IPS-15b (cell line): ENCODE measurements around the gene CEMIP2.
"Not testable (repeated sequence)": the region's sequence is repeated elsewhere in the genome, so short reads cannot be mapped to it uniquely, and the experiment has no call there.

ENCODE experiments used
- H3K27me3 ChIP-seq: one replicate; pipeline ENCODE4 v1.6.1; 2013; ENCODE audit warnings: low read length; ENCODE audit not compliant: control insufficient read depth, insufficient read depth
- H3K36me3 ChIP-seq: one replicate; pipeline ENCODE4 v1.6.1; 2013; ENCODE audit warnings: low read length; ENCODE audit not compliant: control insufficient read depth, insufficient read depth
- H3K4me1 ChIP-seq: one replicate; pipeline ENCODE4 v1.6.1; 2013; ENCODE audit warnings: mild to moderate bottlenecking, low read length; ENCODE audit not compliant: control insufficient read depth, insufficient read depth
- H3K4me3 ChIP-seq: one replicate; pipeline ENCODE4 v1.5.1; 2013; ENCODE audit warnings: low read depth, low read length
- H3K9ac ChIP-seq: one replicate; pipeline ENCODE4 v1.6.1; 2013; ENCODE audit warnings: low read depth, mild to moderate bottlenecking, low read length
- H3K9me3 ChIP-seq: one replicate; pipeline ENCODE4 v1.6.1; 2013; ENCODE audit warnings: mild to moderate bottlenecking, low read length; ENCODE audit not compliant: control insufficient read depth, insufficient read depth

CEMIP2 gene

DNA sequence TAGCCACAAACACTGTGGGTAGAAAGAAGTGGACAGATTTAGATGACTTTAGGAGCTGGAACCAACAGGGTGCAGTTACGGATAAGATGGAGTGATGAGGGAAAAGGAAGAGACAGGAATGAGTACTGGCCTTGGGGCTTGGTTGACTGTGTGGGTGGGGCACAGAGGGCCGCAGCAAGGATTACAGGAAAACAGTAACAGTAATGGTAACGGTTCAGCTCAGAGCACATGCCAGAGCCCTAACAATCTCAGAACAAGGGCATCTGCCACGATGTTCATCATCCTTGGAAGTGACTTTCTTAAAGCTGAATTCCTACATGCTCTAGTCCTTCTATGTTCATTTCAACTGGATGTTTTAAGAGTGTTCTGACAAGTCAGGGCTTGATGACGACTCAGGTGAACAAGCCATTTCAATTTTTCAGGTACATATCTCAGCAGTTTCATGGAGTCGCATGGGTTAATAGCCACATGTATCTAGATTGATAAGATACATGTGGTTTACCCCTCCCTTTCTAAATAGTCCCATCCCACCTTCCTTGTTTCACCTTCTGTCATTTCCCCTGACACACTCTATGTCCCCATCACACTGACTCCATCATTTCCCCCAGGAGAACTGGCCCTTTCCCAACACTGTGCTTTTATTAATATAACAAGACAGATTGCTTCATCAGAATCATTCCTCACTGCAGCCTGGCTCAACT, 65.0 kb downstream of the CEMIP2 start:
- Histone ChIP-seq H3K9ac (no peak overlapping the region), H3K27me3 (no peaks in the 10 kb centered on the region), H3K4me3 (no peak overlapping the region), H3K36me3 (peaks cover 4% of the 10 kb centered on the region), H3K4me1 (no peaks in the 10 kb centered on the region), H3K9me3 (no peaks in the 10 kb centered on the region)

- no peak overlapping the region for H3K4me3 ChIP-seq
- peaks cover 5% of the 10 kb centered on the region for H3K36me3 ChIP-seq
- H3K9me3 ChIP-seq = no peaks in the 10 kb centered on the region
- H3K4me1 ChIP-seq = no peaks in the 10 kb centered on the region
- no peaks in the 10 kb centered on the region for H3K27me3 ChIP-seq
- no peak overlapping the region for H3K9ac ChIP-seq
These were observed 70.4 kb downstream of the CEMIP2 start for GRCh38 chr9:71697882-71698281.

DNA sequence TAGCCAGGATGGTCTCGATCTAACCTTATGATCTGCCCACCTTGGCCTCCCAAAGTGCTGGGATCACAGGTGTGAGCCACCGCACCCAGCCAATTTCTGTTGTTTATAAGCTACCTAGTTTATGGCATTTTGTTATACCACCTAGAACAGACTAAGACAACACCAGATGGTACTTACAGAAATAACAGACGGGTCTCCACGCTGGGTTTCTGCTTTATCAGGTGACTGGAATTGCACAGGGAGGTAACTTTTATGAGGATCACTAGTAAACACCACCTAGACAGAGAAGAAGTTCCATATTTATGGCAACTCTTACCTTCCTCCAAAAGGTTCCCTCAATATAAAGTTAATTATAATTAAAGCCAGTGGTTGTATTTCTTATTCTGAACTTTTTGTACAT, 74.0 kb downstream of the CEMIP2 start:
- no peak overlapping the region for H3K4me3 ChIP-seq
- no peaks in the 10 kb centered on the region for H3K4me1 ChIP-seq
- no peak overlapping the region for H3K9ac ChIP-seq
- H3K36me3 ChIP-seq = peaks cover 10% of the 10 kb centered on the region
- no peaks in the 10 kb centered on the region for H3K27me3 ChIP-seq
- H3K9me3 ChIP-seq = no peaks in the 10 kb centered on the region

DNA sequence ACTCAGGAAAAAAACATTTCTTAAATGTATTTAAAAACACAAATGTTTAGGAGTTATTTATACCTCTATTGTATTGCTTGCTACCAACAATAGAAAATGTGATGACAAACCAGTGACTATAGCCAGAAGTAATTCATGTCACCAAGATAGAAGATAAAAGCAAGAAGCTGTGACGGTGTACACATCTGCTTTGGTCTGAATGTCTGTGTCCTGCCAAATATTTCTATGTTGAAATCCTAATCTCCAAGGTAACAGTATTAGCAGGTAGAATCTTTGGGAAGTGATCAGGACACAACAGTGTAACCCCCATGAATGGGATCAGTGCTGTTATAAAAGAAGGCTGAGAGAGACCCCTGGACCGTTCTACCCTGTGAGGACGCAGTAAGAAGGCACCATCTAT, 74.7 kb downstream of the CEMIP2 start:
- Histone ChIP-seq H3K36me3 (peaks cover 10% of the 10 kb centered on the region), H3K27me3 (no peaks in the 10 kb centered on the region), H3K4me1 (no peaks in the 10 kb centered on the region), H3K9me3 (no peaks in the 10 kb centered on the region), H3K4me3 (no peak overlapping the region), H3K9ac (no peak overlapping the region)

DNA sequence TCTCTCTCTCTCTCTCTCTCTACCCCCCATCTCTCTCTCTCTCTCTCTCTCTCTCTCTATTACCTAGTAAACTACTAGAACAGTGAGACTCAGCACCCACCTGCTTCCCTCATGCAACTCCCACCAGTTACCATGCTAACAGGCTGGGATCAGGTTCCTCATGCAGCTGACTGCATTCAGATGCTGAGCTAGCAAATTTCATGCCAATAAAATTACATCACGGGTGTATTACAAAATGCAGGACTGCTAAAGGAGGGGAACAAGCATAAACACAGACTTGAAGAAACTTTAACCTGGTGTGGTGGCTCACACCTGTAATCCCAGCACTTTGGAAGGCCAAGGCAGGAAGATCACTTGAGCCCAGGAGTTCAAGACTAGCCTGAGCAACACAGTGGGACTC, 76.0 kb downstream of the CEMIP2 start:
- Histone ChIP-seq H3K36me3 (peaks cover 5% of the 10 kb centered on the region), H3K9ac (no peak overlapping the region)

GRCh38 chr9:71691576-71691975, 76.7 kb downstream of the CEMIP2 start:
- H3K9me3 ChIP-seq, H3K4me3 ChIP-seq, H3K9ac ChIP-seq, H3K36me3 ChIP-seq, H3K27me3 ChIP-seq, H3K4me1 ChIP-seq: not testable (repeated sequence)

More for the DNA sequence above, 76.0 kb downstream of the CEMIP2 start:
- Histone ChIP-seq H3K4me1 (no peaks in the 10 kb centered on the region), H3K4me3 (no peak overlapping the region), H3K27me3 (no peaks in the 10 kb centered on the region), H3K9me3 (no peaks in the 10 kb centered on the region)

DNA sequence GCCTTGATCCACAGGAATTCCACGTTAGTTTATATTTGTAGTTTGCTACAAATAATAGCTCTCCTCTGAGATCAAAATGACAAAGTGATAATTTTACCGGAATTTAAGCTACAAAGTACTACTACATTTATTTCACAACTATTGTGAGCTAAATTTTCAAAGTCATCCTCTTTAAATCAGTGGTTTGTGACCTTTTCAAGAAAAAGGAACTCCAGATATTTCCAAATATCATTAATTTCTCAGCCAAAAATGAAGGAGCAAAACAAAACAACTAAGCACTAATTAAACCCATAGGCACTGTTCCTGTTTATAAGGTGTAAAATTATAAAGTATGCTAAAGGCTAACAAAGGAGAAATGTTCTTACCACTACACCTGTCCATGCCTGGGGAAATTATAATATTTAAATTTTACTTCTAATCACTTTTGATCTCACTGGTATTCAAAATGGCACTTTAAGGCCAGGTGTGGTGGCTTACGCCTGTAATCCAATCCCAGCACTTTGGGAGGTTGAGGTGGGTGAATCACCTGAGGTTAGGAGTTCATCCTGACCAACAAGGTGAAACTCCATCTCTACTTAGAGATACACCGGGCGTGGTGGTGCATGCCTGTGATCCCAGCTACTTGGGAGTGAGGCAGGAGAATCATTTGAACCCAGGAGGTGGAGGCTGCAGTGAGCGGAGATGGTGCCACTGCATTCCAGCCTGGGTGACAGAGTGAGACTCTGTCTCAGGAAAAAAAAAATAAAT, 77.5 kb downstream of the CEMIP2 start:
- peaks cover 7% of the 10 kb centered on the region for H3K36me3 ChIP-seq
- no peak overlapping the region for H3K4me3 ChIP-seq
- no peak overlapping the region for H3K9ac ChIP-seq
- no peaks in the 10 kb centered on the region for H3K27me3 ChIP-seq
- no peaks in the 10 kb centered on the region for H3K4me1 ChIP-seq
- H3K9me3 ChIP-seq = no peaks in the 10 kb centered on the region

DNA sequence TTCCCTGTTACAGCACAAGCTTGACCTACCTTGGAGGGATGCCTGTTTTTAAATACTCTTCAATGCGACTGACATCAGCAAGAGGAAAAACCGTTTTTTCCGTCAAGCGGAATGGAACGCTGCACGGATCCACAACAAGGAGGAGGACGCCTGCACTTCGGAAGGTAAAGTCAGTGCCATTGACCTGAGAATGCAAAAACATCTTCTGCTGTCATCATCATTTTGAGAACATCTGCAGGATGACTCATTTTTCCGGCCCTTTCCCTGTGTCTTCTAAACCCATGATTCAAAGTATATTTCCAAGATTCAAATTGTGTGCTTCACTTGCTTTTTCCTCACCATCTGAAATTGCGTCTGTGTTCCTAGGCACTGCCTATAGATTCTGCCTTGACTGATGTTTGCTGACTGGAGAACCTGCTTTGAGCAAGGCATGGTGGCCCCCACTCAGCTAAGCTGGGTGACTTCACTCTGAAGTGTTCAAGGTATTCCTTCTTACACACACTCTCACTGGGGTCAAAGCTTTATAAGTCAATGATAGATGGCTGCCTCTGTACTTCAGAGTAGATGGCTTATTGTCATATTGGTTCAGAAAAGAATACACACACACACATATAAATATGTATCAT, 78.1 kb downstream of the CEMIP2 start:
- no peak overlapping the region for H3K4me3 ChIP-seq
- H3K9me3 ChIP-seq = no peaks in the 10 kb centered on the region
- H3K9ac ChIP-seq = no peak overlapping the region
- H3K27me3 ChIP-seq = no peaks in the 10 kb centered on the region
- peaks cover 4% of the 10 kb centered on the region for H3K4me1 ChIP-seq
- H3K36me3 ChIP-seq = peaks cover 7% of the 10 kb centered on the region

GRCh38 chr9:71687676-71688075, 80.6 kb downstream of the CEMIP2 start:
- Histone ChIP-seq H3K9ac (no peak overlapping the region), H3K4me1 (peaks cover 8% of the 10 kb centered on the region), H3K36me3 (peaks cover 7% of the 10 kb centered on the region), H3K9me3 (no peaks in the 10 kb centered on the region), H3K27me3 (no peaks in the 10 kb centered on the region), H3K4me3 (no peak overlapping the region)

DNA sequence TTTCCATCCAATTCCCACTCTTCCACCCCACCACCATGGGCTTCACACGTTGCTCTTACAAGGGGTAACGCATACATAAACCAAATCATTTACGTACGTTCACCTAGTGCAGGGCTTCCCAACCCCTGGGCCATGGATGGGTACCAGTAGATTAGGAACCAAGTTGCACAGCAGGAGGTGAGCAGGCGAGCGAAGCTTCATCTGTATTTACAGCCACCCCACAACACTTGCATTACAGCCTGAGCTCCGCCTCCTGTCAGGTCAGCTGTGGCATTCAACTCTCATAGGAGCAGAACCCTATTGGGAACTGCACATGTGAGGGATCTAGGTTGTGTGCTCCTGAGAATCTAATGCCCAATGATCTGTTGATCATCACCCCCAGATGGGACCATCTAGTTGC, 82.3 kb downstream of the CEMIP2 start:
- Histone ChIP-seq H3K4me1 (peaks cover 8% of the 10 kb centered on the region), H3K4me3 (no peak overlapping the region), H3K9ac (no peak overlapping the region), H3K9me3 (no peaks in the 10 kb centered on the region), H3K36me3 (peaks cover 7% of the 10 kb centered on the region), H3K27me3 (no peaks in the 10 kb centered on the region)

DNA sequence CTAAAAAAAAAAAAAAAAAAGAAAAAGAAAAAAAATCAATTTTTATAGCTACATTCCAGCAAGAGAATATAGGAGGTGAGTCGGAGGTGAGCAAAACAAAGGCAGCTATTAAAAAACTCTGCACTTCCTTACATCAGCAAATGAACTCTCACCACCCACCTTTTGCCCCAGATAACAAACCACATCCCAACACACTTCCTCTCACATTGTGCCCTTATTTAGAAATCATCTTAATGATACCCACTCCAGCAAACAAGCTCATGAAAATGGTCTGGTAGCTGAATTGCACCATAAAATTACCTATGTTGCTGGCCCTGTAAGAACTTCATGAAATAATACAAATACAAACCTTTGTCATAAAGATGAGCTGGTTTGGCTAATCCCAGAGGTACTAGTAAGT, 82.9 kb downstream of the CEMIP2 start:
- Histone ChIP-seq H3K9me3 (no peaks in the 10 kb centered on the region), H3K27me3 (no peaks in the 10 kb centered on the region), H3K9ac (no peak overlapping the region), H3K4me1 (peaks cover 8% of the 10 kb centered on the region), H3K36me3 (peaks cover 7% of the 10 kb centered on the region), H3K4me3 (no peak overlapping the region)

- H3K4me1 ChIP-seq = peaks cover 8% of the 10 kb centered on the region
- H3K9ac ChIP-seq = no peak overlapping the region
- H3K27me3 ChIP-seq = no peaks in the 10 kb centered on the region
- peaks cover 3% of the 10 kb centered on the region for H3K36me3 ChIP-seq
- H3K9me3 ChIP-seq = no peaks in the 10 kb centered on the region
- no peak overlapping the region for H3K4me3 ChIP-seq
These were observed 83.7 kb downstream of the CEMIP2 start for GRCh38 chr9:71684566-71684965.
